Inflammatory macrophage treated with lipopolysaccharide for 1 hour (primary cell): ENCODE data around the gene DBN1.

Source experiments
- DNase-seq, 2 donors: peaks; one replicate each; pipeline ENCODE4 v3.0.0-alpha.2; 2020 to 2022

DBN1 gene

DNA sequence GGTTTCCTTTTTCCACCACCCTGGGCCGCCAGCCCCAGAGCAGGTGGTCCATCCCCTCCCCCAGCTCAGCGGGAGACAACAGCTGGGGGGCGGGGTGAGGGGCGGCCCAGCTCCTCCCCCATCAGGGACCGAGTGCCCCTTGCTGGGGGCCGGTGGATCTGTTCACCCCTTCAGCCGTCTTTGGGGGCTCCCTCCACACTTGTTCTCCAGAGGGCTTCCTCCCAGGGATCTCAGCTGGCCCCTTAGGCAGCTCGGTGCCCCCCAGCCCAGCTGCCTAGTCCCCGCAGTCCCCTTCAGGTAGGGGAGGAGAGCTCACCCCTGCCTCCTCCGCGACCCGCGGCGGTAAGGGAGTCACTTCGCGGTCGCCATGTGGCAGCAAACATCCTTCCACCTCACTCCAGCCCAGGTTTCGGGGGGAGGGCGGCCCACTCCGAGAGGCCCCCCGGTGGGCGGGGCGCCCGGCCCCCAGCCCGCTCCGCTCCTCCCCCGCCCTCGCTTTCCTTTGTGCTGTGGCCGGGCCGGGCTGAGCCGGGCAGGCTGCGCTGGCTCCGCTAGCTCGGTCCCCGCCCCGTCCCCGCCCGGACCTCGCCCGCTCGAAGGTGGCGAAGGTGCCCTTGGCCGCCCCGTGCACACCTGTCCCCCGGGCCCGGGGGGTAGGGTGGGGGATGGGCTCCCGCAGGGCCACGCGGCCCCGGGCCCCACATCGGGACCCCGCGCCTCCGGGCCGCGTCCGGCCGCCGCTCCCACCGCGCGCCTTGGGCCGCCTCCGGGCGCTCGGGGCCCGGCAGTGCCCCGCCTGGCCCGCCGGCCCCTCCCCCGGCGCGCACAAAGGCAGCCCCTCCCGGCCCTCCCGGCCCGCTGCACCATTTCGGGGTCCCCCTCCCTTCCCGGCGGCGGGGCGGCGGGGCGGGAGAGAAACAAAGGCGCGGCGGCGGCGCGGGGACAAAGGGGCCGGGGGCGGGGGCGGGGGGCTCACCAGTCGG, 683 bp downstream of the DBN1 start:
- no peak for DNase-seq

DNA sequence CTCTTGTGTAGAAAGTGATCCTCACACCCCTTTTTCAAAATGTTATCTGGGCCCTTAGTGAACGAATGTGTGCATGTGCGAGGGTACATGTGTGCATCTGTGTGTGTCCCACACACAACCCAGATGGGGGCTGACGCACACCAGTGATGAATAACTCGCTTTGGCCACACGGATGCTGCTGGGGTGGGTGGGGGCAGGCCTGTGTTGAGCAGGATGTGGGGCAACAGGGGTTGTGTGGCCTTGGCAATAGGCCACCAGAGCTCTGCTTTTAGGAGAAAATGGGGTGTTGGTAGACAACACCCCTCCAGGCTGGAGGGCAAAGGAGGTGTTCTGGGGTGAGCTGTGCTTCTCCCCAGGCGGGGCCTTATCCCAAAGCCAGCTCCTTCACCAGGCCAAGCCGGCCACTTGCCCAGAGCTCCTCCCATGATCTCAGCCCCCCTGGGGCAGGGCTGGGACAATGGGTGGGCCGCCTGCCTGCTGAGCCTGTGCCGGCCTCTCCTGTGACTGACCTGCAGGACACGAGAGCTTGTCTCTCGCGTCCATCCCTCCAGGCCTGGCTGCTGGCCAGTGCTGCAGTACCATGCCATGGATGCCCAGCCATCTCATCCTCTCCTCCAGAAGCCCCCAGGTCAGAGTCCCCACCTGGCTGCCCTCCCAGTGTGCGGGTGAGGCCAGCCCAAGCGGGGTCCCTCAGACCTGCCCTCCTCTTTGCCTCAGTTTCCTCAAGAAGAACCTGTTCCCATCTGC, 1.7 kb downstream of the DBN1 start:
- DNase-seq: no peak

DNA sequence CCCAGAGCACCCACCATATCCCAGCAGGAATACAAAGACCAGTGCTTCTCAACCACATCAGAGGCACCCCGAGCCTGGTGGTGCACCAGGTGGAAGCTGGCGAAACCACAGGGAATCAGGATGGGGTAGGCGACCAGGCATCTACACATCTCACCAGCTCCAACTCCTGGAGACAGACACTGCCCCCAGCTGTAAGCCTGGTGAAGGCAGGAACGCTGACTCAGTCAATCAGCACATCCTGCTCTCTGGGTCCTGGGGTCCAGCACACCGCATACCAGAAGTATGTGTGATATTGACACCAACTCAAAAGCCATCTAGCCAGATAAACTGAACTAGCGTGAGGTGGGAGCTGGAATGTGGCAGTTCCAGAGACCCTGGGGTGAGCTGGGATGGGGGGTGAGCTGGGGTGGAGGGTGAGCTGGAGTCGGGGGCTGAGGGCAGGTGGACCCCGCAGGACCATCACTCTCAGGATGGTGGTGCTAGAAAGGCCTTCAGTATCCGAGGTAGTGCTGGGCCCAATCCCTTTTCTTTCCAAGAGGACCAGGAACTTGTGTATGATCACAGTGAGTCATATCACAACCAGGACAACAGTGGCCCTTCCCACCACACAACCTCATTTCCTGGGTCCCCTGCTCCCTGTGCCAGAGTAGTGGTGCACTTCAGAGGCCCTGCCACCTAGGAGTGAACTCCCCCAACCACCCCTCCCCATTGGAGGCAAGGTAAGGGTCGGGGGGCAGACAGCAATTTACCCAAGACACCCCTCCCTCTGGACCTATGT, 2.5 kb downstream of the DBN1 start:
- no peak for DNase-seq

DNA sequence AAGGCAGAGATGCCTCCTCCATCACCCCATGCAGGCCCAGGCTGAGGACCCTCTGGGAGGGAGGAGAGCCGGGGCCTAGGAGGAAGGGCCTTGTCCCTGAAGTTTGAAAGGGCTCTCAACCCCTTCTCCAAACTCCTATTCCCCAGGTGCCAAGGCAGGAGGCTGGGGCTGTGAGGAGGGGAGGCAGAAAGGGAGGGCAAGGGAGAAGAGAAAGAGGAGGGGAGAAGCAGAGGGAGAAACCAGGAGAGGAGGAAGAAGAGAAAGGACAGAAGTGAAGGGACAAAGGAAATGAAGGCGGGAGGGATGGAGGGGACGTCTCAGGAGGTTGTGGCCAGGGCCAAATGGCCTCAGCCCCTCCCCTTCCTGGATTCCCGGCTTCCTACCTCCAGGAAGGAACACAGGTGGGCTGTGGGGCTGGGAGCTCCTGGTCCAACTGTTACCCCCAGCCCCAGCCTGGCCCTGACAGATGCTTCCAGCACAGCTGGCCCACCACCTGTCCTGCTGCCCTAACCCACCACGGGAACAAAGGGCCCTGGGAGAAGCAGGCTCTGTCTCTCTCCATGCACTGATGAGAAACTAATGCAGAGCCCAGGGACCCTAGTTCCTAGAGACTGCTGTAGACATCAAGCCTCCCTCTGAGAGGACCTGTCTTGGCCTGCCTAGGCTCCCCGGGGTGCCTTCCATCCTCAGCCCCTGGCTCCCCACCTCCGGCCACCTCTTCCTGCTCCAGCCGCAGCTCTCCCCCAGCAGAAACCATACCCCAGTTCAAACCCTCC, 3.5 kb downstream of the DBN1 start:
- no peak for DNase-seq

DNA sequence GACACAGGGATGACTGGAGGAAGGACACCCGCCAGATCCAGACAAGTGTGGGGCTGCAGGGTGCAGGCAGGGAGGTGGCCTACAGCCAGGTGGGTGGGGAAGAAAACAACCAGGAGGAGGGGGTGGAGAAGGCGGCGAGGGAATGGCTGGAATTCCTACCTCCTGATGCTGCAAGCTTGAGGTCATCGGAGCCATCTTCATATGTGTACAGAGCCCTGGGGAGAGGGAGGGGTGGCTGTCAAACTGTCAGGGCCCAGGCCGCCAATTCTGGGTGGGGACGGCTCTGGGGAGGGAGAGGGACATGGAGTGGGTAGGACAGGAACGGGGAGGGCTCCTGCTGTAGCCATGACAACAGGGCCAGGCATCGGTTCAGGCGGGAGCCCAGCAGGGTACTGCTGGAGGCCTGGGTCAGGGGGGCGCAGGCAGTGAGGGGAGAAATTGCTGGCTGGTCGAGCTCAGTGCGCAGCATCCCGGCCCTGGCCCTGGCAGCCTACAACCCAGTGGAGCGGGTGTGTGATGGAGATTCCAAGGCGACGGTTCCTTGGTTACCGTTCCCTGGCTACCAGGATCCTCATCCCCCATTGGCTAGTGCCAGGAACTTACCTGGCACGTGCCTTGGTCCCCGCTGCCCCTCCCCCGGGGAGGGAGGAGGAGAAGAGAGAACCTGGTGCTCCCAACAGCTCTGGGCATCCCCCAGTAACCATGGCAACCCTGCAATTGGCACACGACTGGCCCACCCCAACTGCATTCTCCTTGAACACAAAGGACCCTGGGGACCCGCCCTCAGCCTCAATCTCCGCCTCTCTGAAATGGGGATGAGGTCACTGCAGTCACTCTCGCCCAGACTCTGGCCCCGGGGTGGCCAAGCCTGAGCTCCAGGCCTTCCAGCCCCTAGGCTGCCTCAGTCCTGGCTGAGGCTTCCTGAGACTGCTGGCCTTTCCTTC, 4.5 kb downstream of the DBN1 start:
- DNase-seq: no peak

DNA sequence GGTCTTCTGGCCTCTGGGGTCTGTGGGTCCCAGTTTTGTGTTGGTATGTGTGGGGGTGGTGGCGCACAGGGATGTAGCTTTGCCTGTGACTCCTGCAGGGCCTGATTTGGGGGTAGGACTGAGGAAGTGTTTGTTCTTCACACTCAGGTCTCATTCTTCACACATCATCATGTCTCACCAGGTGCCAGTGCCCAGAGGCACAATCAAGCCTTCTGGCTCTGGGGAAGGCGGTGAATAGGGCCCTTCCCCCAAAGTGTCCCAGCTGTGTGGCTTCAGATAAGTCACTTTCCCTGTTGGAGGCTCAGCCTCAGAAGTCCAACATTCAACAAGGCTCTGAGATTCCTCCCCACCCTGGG, 5.1 kb downstream of the DBN1 start:
- DNase-seq: no peak

DNA sequence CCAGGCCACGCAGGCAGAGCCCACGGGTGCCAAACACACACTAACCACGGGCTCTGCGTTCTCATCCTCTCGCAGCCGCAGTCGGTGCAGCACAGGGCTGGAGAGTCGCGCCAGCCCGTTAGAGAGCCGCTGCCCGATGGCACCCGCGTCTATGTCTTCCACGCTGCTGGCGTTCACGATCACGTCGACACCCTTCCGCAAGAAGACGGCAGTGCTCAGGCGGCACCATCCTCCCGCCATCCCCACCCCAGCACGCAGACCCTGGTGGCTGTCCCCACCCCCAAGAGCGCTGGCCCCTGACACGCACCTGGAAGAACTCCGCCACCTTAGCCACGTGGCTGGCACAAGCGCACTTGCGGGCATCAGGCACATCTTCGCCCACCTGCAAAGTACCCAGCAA, 6.0 kb downstream of the DBN1 start:
- no peak for DNase-seq

DNA sequence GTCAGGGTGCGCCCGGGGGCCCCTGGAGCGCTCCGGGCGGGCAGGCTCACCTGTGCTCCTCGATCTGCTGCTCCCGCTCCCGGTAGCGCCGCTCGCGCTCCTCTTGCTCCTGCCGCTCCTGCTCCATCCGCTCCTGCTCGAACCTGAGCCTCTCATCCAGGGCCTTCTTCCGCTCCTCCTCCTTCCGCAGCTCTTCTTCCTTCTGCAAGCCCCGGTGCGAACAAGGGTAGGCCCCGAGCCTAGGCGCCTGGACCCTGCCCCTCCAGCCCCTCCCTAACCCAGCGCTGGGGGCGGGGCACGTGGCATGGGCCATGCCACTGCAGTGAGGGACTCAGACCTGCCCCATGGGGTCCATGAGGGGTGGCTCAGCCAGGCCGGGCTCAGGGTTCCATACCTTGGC, 6.6 kb downstream of the DBN1 start:
- no peak for DNase-seq

DNA sequence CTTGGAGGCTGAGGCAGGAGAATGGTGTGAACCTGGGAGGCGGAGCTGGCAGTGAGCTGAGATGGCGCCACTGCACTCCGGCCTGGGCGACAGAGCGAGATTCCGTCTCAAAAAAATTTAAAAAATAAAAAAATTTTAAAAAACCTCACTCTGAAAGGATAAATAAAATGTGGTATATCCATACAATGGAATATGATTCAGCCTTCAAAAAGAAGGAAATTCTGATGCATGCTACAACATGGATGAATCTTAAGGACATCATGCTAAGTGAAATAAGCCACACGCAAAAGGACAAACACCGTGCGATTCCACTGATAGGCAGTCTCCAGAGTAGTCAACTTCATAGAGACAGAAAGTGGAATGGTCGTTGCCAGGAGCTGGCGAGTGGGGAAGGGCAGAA, 8.4 kb downstream of the DBN1 start:
- DNase-seq: no peak

DNA sequence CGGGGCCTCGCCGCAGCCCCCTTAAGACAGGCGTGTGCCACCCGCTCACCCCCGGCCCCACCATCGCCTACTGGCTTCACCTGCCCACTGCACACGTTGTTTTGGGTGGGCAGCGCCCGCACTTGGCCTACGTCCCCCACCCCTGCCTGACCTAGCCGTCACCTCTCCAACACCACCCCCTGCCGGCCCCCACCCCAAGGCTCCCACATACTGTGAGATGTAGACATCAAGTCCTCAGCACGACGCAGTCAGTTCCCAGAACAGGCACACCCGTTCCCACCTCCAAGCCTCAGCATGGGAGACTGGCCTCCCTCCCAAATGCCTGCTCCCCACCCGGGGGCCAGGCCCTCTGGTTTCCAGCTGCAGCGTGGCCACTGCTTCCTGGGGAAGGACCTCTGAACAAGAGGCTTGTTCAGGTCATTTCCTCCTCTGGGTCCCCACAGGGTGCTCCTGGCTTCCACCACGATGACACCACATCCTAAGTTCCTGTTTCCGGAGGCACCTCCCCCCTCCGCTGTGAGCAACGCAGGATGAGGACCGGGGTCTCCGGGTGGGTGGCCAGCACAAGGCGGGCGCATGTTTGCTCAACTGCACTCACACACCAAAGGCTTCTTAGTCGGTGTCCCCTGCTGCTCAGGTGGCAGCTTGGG, 11.3 kb downstream of the DBN1 start:
- DNase-seq: peak; percentile 58 to 69

DNA sequence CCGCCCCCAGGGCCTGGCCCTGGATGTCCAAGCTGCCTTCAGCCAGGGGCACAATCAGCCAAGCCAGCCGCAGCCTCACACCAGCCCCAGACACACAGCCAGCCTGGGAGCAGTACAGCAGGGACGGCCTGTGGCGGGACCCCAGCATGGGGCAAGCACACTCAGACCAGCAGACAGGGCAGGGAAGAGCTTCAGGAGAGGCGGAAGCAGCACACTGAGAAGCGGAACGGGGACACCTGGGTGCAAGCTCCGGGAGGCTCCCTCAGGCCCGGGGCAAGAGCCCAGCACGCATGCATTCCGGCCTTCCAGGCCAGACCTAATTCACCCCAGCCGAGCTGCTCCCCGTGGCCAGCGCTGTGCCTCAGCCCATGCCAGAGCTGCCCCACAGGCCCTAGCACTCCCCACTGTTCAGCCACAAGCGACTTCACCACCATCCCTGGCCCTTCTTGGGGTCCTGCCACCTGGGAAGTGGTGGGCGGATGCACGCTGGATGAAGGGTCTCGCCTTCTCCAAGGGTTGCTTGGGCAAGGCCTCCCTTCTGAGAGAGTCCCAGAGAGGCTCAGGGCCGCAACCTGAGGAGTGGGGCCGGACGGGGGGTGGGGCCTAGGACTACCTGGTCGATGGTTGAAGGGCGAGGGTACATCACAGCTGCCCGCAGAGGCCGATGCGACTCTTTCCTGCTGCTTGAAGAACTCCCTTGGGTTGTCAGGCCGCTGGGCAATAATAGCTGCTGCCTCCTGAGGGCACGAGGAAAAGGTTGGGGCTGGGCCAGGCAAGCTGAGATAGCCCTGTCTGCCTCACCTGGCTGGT, 13.4 kb downstream of the DBN1 start:
- no peak for DNase-seq

DNA sequence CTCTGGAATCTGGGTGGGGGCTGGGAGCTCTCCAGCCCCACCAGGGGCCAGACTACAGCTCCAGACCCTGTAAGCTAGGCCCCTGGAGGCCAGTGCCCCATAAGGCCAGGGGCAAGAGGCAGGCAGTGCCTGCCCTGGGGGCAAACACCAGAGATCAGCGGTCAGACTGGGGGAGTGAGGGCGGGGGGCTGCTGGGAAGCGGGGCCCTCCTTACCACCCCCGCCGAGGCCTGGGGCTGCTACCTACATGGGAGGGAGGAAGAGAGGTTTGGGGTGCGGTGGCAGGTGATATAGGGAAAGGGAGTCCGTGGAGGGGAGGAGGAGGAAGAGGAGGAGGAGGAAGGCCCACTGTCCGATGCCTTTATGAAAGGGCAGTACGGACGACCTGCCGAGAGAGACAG, 14.1 kb downstream of the DBN1 start:
- no peak for DNase-seq

DNA sequence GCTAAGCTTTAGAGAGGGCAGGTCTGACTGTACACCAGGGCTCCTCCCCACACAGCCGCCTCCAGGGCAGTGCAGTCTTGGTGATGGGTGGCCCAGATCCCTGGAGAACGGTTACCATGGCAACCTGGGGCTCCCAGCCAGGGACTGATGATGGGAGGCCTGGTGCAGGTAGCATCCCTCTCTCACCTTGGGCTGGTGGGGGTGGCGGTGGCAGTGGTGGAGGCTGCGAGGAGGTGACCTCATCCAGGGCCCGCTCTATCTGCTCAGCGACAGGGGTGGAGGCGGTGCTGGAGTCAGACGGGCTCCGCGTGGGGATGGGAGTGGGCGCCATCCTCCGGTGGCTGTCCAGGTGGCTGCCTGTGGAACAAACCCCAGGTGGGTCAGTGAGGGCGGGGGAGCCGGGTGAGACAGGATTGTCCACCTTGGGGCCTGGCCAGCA, 14.5 kb downstream of the DBN1 start:
- no peak for DNase-seq

DNA sequence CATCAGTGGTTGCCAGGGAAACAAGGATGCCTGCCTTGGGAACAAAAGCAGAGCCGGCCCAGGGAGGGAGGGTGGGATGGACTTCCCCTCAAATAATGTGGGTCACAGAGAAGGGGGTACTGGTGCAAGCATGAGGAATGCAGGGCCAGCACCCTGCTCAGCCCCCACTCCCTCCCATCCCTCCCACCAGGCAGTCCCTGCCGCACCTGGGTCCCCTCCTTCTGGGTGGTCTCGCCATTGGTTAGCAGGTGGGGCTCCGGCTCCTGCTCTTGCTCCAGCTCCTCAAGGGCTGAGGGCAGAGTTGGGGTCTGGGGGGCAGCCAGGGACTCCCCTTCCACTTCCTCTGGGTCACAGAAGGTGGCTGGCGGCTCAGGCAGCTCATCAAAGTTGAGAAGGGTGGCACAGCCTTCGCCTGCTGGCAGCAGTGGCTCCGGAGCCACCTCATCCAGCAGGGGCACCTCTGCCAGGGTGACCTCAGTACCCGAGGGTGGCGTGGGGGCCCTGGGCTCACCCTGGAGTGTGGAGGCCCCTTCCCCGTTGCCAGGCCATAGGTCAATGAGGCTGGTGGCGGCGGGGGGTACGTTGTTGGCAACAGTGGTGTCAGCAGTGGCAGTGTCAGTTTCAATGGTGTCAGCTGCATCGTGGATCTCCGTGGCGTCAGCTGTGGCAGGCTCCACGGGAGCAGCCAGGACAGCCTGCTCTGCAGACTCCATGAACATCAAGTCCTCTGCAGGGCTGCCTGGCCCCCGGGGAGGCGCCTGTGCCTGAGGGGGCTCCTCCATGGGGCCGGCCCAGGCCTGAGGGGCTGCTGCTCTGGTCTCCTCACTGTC, 15.4 kb downstream of the DBN1 start:
- DNase-seq: no peak

DNA sequence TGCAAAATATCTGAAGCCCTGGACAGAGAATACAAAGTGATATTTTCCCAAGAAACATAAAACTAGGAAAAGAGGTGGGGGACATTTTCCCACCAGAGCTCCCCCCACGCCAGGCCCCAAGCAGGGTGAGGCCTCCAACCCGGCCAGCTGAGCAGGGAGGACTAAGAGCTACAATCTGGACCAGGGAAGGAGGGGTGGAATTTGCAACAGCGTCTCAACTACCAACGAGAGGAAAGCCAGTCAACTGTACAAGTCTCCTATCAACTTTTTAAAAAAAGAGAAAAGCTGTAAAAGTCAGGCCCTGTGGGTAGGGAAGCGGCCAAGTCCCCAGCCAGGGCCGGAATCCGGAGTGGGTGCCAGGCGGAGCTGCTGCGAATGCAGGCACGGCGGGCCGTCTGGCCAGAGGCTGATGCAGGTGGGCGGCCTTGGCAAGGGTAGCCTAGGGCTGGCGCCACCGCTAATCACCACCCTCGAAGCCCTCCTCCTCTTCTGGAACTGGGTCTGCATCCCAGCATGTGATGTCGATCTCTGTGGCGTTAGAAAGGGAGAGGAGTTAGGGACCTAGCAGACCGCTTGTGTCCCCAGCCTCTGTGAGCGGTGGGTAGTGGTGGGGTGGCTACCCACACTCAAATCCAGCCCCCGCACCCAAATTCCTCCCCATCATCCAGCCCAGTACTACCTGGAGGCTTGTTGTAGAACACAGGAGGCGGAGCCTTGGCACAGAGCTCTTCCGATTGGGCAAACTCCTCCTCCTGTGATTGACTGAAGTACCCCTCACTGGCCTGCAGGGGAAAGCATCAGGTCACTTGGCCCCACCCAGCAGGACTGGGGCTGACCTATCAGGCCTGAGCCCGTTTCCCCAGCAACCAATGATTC, 16.2 kb downstream of the DBN1 start:
- DNase-seq: peak; percentile 91 to 92

DNA sequence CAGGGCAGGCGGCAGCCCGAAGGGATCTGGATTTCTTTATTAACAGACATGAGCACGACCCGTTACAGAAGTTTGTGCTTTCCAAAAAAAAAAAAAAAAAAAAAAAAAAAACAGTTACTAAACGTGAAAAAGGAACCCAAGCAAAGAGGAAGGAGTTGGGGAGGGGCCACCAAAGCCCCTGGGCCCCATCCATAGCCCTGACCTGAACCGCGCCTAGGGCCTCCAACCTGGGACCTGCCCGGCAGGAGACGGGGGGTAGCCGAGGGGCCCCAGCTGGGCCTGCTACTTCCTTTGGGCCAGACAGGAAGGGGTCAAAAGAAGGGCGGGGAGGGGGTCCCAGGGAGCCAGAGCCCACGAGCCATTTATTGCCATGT, 16.9 kb downstream of the DBN1 start:
- no peak for DNase-seq

DNA sequence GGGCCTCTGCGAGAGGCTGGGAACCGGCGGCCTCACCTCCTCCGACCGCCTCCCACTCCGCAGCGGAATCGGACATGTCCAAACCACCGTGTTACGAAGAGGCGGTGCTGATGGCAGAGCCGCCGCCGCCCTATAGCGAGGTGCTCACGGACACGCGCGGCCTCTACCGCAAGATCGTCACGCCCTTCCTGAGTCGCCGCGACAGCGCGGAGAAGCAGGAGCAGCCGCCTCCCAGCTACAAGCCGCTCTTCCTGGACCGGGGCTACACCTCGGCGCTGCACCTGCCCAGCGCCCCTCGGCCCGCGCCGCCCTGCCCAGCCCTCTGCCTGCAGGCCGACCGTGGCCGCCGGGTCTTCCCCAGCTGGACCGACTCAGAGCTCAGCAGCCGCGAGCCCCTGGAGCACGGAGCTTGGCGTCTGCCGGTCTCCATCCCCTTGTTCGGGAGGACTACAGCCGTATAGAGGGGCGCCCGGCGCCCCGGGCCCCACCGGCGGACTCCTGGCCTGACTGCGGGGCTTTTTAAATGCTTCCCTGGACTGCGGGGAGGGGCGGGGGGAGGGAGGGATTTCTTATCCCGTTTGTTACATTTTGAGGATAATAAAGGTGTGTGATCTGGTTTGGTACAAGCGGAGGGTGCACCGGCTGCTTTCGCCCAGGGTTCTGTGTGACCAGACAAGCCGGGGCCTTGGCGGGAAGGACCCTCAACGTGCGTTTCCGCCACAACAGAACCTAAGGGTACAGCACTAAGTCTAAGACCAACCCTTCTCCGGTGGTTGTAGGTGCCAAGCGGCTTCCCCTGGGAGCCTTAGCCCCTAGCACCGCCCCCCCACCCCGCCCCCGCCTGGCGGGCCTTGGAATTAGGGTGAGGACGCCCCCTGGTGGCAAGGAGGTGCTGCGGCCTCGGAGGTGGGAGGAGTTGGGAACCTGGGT, 17.5 kb downstream of the DBN1 start:
- DNase-seq: peak; percentile 65 to 95
